ENCODE measurements around the gene DALRD3.

DALRD3 gene

GRCh38 chr3:49021213-49021812 is 2.9 kb upstream of the DALRD3 start:
- H3K4me1 Mint-ChIP-seq = peaks cover 22% of the 10 kb centered on the region
- no peak for TF ChIP-seq CTCF (IDR thresholded peaks at IDR 0.05; ENCODE audit: unreplicated experiment in 3 of 3)
- H3K4me3 Mint-ChIP-seq = peak overlapping the region; percentile 96 to 98 (median 98)
- H3K9me3 Mint-ChIP-seq = no peaks in the 10 kb centered on the region
- H3K27ac Mint-ChIP-seq = peak overlapping the region; percentile 95 to 99 (median 96)
- no peaks in the 10 kb centered on the region for H3K27me3 Mint-ChIP-seq (ENCODE audit: low read depth)
- peaks cover 32% of the 10 kb centered on the region for H3K36me3 Mint-ChIP-seq (ENCODE audit: low read depth)

DNA sequence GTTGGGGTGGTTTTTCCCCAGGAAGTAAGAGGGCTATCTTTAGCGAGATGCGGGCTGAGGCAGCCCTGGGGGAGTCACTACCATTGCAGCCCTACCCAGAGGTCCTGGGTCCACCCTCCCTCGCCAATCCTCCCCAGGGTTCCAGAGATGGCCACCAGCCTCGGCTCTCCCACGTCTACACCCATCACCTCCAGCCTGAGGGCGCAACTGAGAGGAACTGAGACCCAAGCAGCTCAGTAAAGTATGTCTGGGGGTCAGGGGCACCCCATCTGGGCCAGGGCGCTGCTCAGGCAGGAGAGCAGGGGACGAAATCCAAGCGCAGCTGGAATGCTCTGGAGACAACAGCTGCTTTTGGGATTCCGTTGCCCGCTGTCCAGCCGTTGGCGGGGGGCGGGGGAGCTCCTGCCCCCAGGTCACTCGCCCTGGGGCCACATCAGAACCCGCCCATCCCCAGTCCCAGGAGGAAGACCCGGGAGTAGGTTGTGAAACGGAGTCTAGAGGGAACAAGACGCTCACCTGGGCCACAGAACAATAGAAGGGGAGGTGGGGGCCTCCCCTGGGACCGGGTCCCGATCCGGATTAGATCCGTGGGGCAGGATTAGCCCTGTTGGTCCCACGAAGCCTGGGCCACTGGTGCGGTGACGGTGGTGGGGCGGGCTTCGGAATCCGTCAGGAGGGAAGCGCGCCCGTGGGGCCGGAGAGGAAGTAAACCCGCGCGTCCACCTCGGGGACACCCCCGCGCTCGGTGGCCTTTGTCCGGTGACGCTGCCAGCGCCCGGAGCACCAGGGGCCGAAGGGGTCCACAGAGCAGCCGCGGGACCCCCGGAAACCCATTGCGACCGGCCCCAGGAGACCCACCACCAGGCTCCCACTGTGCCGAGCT is 2.2 kb upstream of the DALRD3 start:
- Mint-ChIP-seq H3K4me3 (peak overlapping the region; percentile 96 to 98 (median 98)), H3K9me3 (no peaks in the 10 kb centered on the region), H3K36me3 (ENCODE audit: low read depth) (peaks cover 29% of the 10 kb centered on the region), H3K4me1 (peaks cover 19% of the 10 kb centered on the region), H3K27me3 (ENCODE audit: low read depth) (peaks cover 3% of the 10 kb centered on the region), H3K27ac (peak overlapping the region; percentile 74 to 96 (median 95))
- no peak for TF ChIP-seq CTCF (IDR thresholded peaks at IDR 0.05; ENCODE audit: unreplicated experiment in 3 of 3)

GRCh38 chr3:49019941-49020329 is 1.6 kb upstream of the DALRD3 start:
- no peak for TF ChIP-seq CTCF (IDR thresholded peaks at IDR 0.05; ENCODE audit: unreplicated experiment in 3 of 3)
- H3K27me3 Mint-ChIP-seq (ENCODE audit: low read depth) = peaks cover 3% of the 10 kb centered on the region
- H3K9me3 Mint-ChIP-seq = no peaks in the 10 kb centered on the region
- H3K4me1 Mint-ChIP-seq = peaks cover 15% of the 10 kb centered on the region
- H3K4me3 Mint-ChIP-seq = peak overlapping the region; percentile 96 to 98 (median 98)
- peak overlapping the region; percentile 51 to 76 (median 74) for H3K27ac Mint-ChIP-seq
- peaks cover 29% of the 10 kb centered on the region for H3K36me3 Mint-ChIP-seq (ENCODE audit: low read depth)

DNA sequence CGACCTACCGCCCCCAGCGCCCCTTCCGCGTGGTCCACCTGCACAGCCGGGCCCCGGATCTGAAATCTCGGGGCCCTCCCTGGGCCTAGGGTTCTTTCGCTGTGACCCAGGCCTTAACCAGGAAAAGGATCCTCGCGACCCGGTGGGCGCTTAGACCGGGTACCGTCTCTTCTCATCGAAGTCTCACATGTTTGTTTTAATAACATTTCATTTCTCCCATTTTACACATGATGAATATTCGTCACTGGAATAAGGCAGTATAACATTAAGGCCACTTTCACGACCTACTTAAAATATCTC is 277 bp upstream of the DALRD3 start:
- peak overlapping the region; percentile 55 to 80 (median 64) for H3K27ac Mint-ChIP-seq
- peaks cover 19% of the 10 kb centered on the region for H3K36me3 Mint-ChIP-seq (ENCODE audit: low read depth)
- no peaks in the 10 kb centered on the region for H3K9me3 Mint-ChIP-seq
- peak overlapping the region; percentile 86 to 98 (median 96) for H3K4me3 Mint-ChIP-seq
- TF ChIP-seq CTCF (IDR thresholded peaks at IDR 0.05; ENCODE audit: unreplicated experiment in 3 of 3) = no peak
- H3K4me1 Mint-ChIP-seq = peaks cover 15% of the 10 kb centered on the region
- H3K27me3 Mint-ChIP-seq (ENCODE audit: low read depth) = peaks cover 3% of the 10 kb centered on the region

GRCh38 chr3:49017229-49017970 is 980 bp downstream of the DALRD3 start:
- peaks cover 13% of the 10 kb centered on the region for H3K4me1 Mint-ChIP-seq
- H3K27ac Mint-ChIP-seq = peak overlapping the region in 2 of 3 experiments; percentile 18 to 51
- peak overlapping the region; percentile 86 to 96 (median 88) for H3K4me3 Mint-ChIP-seq
- no peak for TF ChIP-seq CTCF (IDR thresholded peaks at IDR 0.05; ENCODE audit: unreplicated experiment in 3 of 3)
- H3K36me3 Mint-ChIP-seq (ENCODE audit: low read depth) = peaks cover 17% of the 10 kb centered on the region
- no peaks in the 10 kb centered on the region for H3K9me3 Mint-ChIP-seq
- peaks cover 3% of the 10 kb centered on the region for H3K27me3 Mint-ChIP-seq (ENCODE audit: low read depth)

Measured in nephron (organoid).